Uterus (tissue), 4 donors: ENCODE results near the gene PSG11. TPM values are rescaled to one million over a fixed set of nuclear protein-coding genes. Genes with fewer than 3 reads are reported as not detected.

Experiments used
- DNase-seq, 2 donors: peaks; one replicate each; pipeline ENCODE4 v3.0.0-alpha.2; 2019 to 2020
- H3K27ac ChIP-seq, 2 donors: fragments of 200-600 bp; sonication (generic); 1 replicate in 1 of 2; 2 replicates in 1 of 2; pipeline ENCODE4 v1.5.1; 2016 to 2018
- H3K27me3 ChIP-seq, 2 donors: fragments of 200-600 bp; sonication (generic); one replicate each; pipeline ENCODE4 v1.5.1; 2018 to 2019; ENCODE audit warnings: control low read depth in 1 of 2
- H3K36me3 ChIP-seq, 2 donors: fragments of 200-600 bp; sonication (generic); one replicate each; pipeline ENCODE4 v1.5.1; 2019; ENCODE audit warnings: control low read depth in 1 of 2
- H3K4me1 ChIP-seq, 2 donors: fragments of 200-600 bp; sonication (generic); one replicate each; pipeline ENCODE4 v1.5.1; 2018 to 2019; ENCODE audit warnings: control low read depth in 1 of 2
- H3K4me3 ChIP-seq, 2 donors: fragments of 200-600 bp; sonication (generic); 1 replicate in 1 of 2; 2 replicates in 1 of 2; pipeline ENCODE4 v1.5.1; 2018 to 2019; ENCODE audit warnings: mild to moderate bottlenecking in 1 of 2
- H3K9me3 ChIP-seq, 2 donors: fragments of 200-600 bp; sonication (generic); one replicate each; pipeline ENCODE4 v1.5.1; 2019; ENCODE audit warnings: control low read depth in 1 of 2
- POLR2A ChIP-seq, 2 donors: fragments of 450-650 bp; IDR thresholded peaks; one replicate each; pipeline ENCODE4 v1.6.1; 2016; ENCODE audit warnings: antibody characterized with exemption in 2 of 2, mild to moderate bottlenecking in 1 of 2, moderate library complexity in 1 of 2
- intact Hi-C: fragments of 100-400 bp; cut with DNase I; formaldehyde crosslinking; loops from one replicate; pipeline ENCODE4 v1.15.1; 2023; ENCODE audit warnings: low total_unique reads
- total RNA-seq, 4 donors: library from RNA; depleted of rRNA in 3 of 4; stranded (reverse); fragments of >200 nt in 3 of 4; gene quantifications; one replicate each; pipeline versions ENCODE4 v1.1.0 to v1.2.4, GENCODE V29; 2014 to 2023
- donor health status: DM: yes; HTN: yes; CAD: no.

Gene PSG11
- total RNA-seq, 4 donors from 2014 or later = not detected

DNA sequence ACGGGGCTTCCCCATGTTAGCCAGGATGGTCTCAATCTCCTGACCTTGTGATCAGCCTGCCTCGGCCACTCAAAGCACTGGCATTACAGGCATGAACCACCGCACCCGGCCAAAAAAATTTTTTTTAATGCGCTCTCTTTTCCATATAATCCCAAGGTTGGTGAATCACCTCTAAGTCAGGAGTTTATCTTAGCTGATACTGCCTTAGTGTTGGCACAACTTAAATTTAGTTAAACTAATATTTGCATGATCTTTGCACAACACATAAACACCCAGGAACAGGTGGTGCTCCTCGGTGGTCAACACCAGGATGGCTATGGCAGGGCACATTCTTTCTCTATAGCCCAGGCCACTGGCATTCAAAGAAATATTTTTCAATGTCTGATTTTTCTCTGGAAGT lies 65.2 kb downstream of the PSG11 start:
- Histone ChIP-seq H3K9me3 (no peaks in the 10 kb centered on the region), H3K27me3 (peaks cover 0 to 7% of the 10 kb centered on the region in 2 donors), H3K36me3 (no peaks in the 10 kb centered on the region), H3K4me1 (no peaks in the 10 kb centered on the region), H3K4me3 (no peak overlapping the region), H3K27ac (no peak overlapping the region)
- intact Hi-C loops = no loop called here
- no peak for TF ChIP-seq POLR2A (IDR thresholded peaks at IDR 0.05)
- DNase-seq = no peak

Other genes with a start within 250 kb of the PSG11 start
- not detected for gene PSG1, start 146.8 kb downstream of the PSG11 start, total RNA-seq
- gene PSG6, start 108.6 kb downstream of the PSG11 start, total RNA-seq = not detected
- gene PSG7, start 89.3 kb downstream of the PSG11 start, total RNA-seq = not detected
- not detected for gene PSG2, start 56.2 kb upstream of the PSG11 start, total RNA-seq
- not detected for gene PSG5, start 160.1 kb upstream of the PSG11 start, total RNA-seq
- gene PSG4, start 179.2 kb upstream of the PSG11 start, total RNA-seq = not detected
- not detected for gene PSG9, start 243.1 kb upstream of the PSG11 start, total RNA-seq